ENCODE measurements around the gene NXPE4. TPM values are rescaled to one million over a fixed set of nuclear protein-coding genes. Genes with fewer than 3 reads are reported as not detected.

The NXPE4 gene
- total and polyA plus RNA-seq, 2 donors (not counting 1 experiment from before 2014, with no cell fraction given): not detected

GRCh38 chr11:114598461-114598860, 2.9 kb upstream of the NXPE4 start:
- no peak for DNase-seq (ENCODE audit: low read depth in 2 of 2)
- H2AFZ ChIP-seq (ENCODE audit: low read length): no peak overlapping the region
- TF ChIP-seq, protein P1, sequence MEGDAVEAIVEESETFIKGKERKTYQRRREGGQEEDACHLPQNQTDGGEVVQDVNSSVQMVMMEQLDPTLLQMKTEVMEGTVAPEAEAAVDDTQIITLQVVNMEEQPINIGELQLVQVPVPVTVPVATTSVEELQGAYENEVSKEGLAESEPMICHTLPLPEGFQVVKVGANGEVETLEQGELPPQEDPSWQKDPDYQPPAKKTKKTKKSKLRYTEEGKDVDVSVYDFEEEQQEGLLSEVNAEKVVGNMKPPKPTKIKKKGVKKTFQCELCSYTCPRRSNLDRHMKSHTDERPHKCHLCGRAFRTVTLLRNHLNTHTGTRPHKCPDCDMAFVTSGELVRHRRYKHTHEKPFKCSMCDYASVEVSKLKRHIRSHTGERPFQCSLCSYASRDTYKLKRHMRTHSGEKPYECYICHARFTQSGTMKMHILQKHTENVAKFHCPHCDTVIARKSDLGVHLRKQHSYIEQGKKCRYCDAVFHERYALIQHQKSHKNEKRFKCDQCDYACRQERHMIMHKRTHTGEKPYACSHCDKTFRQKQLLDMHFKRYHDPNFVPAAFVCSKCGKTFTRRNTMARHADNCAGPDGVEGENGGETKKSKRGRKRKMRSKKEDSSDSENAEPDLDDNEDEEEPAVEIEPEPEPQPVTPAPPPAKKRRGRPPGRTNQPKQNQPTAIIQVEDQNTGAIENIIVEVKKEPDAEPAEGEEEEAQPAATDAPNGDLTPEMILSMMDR (conservative IDR thresholded peaks at IDR 0.05 in 1 of 2, IDR thresholded peaks at IDR 0.05 in 1 of 2; ENCODE audit: low read depth in 1 of 2, low read length in 2 of 2): no peak
- no peak for TF ChIP-seq EZH2 (IDR thresholded peaks at IDR 0.05; ENCODE audit: low read length, missing control alignments)
- H3K27me3 ChIP-seq (ENCODE audit: control insufficient read depth, insufficient read depth, low read length): no peaks in the 10 kb centered on the region
- no peak overlapping the region for H3K4me2 ChIP-seq (ENCODE audit: extremely low read depth, insufficient read depth, low read length)
- no peaks in the 10 kb centered on the region for H4K20me1 ChIP-seq (ENCODE audit: control insufficient read depth, extremely low read depth, insufficient read depth, low read length)
- H3K79me2 ChIP-seq (ENCODE audit: control insufficient read depth, insufficient read depth, low read length): no peaks in the 10 kb centered on the region
- H3K9ac ChIP-seq (ENCODE audit: insufficient read depth, low read length): no peak overlapping the region
- no peak overlapping the region for H3K4me3 ChIP-seq (replicated peaks in 1 of 4; ENCODE audit: control extremely low read depth in 1 of 4, insufficient read depth in 1 of 4, low read depth in 3 of 4, low read length in 4 of 4)
- H3K27ac ChIP-seq (ENCODE audit: insufficient read depth, low read length): no peak overlapping the region
- no peaks in the 10 kb centered on the region for H3K4me1 ChIP-seq (ENCODE audit: control insufficient read depth, extremely low read depth, insufficient read depth, low read length)
- H3K36me3 ChIP-seq (ENCODE audit: control insufficient read depth, insufficient read depth, low read length): no peaks in the 10 kb centered on the region
- no peaks in the 10 kb centered on the region for H3K9me3 ChIP-seq (ENCODE audit: control insufficient read depth, insufficient read depth, low read depth, low read length)

DNA sequence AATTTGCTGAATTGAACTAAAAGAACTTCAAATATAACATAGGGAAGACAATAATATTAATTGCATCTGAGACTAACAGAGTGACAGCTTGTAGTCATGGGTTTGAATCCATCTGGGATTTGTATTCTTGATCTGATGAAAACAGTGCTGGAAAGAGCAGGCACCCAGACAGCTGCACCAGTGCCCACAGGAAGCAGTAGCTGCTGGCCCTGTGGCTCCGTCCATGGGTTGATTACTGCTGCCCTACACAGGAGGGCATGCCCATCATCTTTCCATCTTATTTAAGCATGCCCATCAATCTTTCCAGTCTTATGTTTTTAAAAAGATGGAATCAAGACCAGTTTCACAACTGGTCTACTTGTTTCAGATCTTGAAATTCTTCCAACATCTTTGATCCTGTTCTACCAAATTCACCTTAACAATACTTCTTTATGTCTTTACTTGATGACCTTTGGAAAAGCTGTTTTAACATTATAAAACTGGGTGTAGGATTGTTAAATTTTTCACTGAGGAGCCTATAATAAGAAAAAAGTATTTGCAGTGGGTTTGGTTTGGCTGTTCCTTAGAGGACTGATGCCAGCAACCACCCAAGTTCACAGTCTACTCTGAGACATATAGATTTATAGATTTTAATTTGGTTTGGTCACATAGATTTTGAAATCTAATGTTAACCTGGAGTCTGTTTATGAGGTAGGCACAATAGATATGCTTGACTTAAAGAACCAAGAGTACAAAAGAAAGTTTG, 761 bp upstream of the NXPE4 start:
- TF ChIP-seq EZH2 (IDR thresholded peaks at IDR 0.05; ENCODE audit: low read length, missing control alignments): no peak
- TF ChIP-seq, protein P1 (conservative IDR thresholded peaks at IDR 0.05 in 1 of 2, IDR thresholded peaks at IDR 0.05 in 1 of 2; ENCODE audit: low read depth in 1 of 2, low read length in 2 of 2): no peak
- H3K9me3 ChIP-seq (ENCODE audit: control insufficient read depth, insufficient read depth, low read depth, low read length): no peaks in the 10 kb centered on the region
- no peaks in the 10 kb centered on the region for H3K36me3 ChIP-seq (ENCODE audit: control insufficient read depth, insufficient read depth, low read length)
- no peak overlapping the region for H3K4me3 ChIP-seq (replicated peaks in 1 of 4; ENCODE audit: control extremely low read depth in 1 of 4, insufficient read depth in 1 of 4, low read depth in 3 of 4, low read length in 4 of 4)
- no peak for DNase-seq (ENCODE audit: low read depth in 2 of 2)
- H4K20me1 ChIP-seq (ENCODE audit: control insufficient read depth, extremely low read depth, insufficient read depth, low read length): no peaks in the 10 kb centered on the region
- no peak overlapping the region for H3K4me2 ChIP-seq (ENCODE audit: extremely low read depth, insufficient read depth, low read length)
- no peak overlapping the region for H2AFZ ChIP-seq (ENCODE audit: low read length)
- H3K9ac ChIP-seq (ENCODE audit: insufficient read depth, low read length): no peak overlapping the region
- H3K27ac ChIP-seq (ENCODE audit: insufficient read depth, low read length): no peak overlapping the region
- no peaks in the 10 kb centered on the region for H3K79me2 ChIP-seq (ENCODE audit: control insufficient read depth, insufficient read depth, low read length)
- H3K4me1 ChIP-seq (ENCODE audit: control insufficient read depth, extremely low read depth, insufficient read depth, low read length): no peaks in the 10 kb centered on the region
- no peaks in the 10 kb centered on the region for H3K27me3 ChIP-seq (ENCODE audit: control insufficient read depth, insufficient read depth, low read length)

GRCh38 chr11:114594703-114595102, 883 bp downstream of the NXPE4 start:
- Histone ChIP-seq H3K27ac (ENCODE audit: insufficient read depth, low read length) (no peak overlapping the region), H2AFZ (ENCODE audit: low read length) (no peak overlapping the region), H3K4me3 (replicated peaks in 1 of 4; ENCODE audit: control extremely low read depth in 1 of 4, insufficient read depth in 1 of 4, low read depth in 3 of 4, low read length in 4 of 4) (no peak overlapping the region), H3K79me2 (ENCODE audit: control insufficient read depth, insufficient read depth, low read length) (no peaks in the 10 kb centered on the region), H3K4me2 (ENCODE audit: extremely low read depth, insufficient read depth, low read length) (no peak overlapping the region), H3K36me3 (ENCODE audit: control insufficient read depth, insufficient read depth, low read length) (no peaks in the 10 kb centered on the region), H3K9me3 (ENCODE audit: control insufficient read depth, insufficient read depth, low read depth, low read length) (no peaks in the 10 kb centered on the region), H3K4me1 (ENCODE audit: control insufficient read depth, extremely low read depth, insufficient read depth, low read length) (no peaks in the 10 kb centered on the region), H3K27me3 (ENCODE audit: control insufficient read depth, insufficient read depth, low read length) (no peaks in the 10 kb centered on the region), H4K20me1 (ENCODE audit: control insufficient read depth, extremely low read depth, insufficient read depth, low read length) (no peaks in the 10 kb centered on the region), H3K9ac (ENCODE audit: insufficient read depth, low read length) (no peak overlapping the region)
- TF ChIP-seq, protein P1 (conservative IDR thresholded peaks at IDR 0.05 in 1 of 2, IDR thresholded peaks at IDR 0.05 in 1 of 2; ENCODE audit: low read depth in 1 of 2, low read length in 2 of 2): no peak
- TF ChIP-seq EZH2 (IDR thresholded peaks at IDR 0.05; ENCODE audit: low read length, missing control alignments): no peak
- no peak for DNase-seq (ENCODE audit: low read depth in 2 of 2)

All from fibroblast of lung (primary cell).